PC-9 (cell line): Measurements from ENCODE around the gene CEP170B. TPM values are rescaled to one million over a fixed set of nuclear protein-coding genes. Genes with fewer than 3 reads are reported as not detected.
A peak's percentile ranks its signal among the peaks of the same experiment; 100 is the strongest.

Source experiments
- BruUV-seq: library from RNA; stranded (reverse); fragments of 400-500 nt; replicated peaks from 2 replicates; lab custom pipeline; 2021; lab: Mats Ljungman, UMichigan
- CTCF ChIA-PET: fragments of 300-600 bp; sonication (Branson Sonifier 250); formaldehyde crosslinking; loops from one replicate; lab custom pipeline; 2022; ENCODE audit warnings: antibody characterized with exemption; lab: Charles Lee
- POLR2A ChIA-PET: fragments of 300-600 bp; sonication (Branson Sonifier 250); formaldehyde crosslinking; loops from one replicate; lab custom pipeline; 2022; ENCODE audit warnings: antibody characterized with exemption; ENCODE audit not compliant: unreplicated experiment; lab: Charles Lee
- DNase-seq, 2 experiments: peaks; one replicate each; pipeline versions ENCODE4 v3.0.0 to v3.0.0-alpha.2; 2015 to 2022; ENCODE audit warnings: mixed read lengths in 1 of 2
- H2AFZ ChIP-seq: fragments of 200-600 bp; sonication (generic); 2 replicates; pipeline ENCODE4 v1.8.1; 2017; ENCODE audit warnings: antibody characterized with exemption
- H3F3A ChIP-seq: fragments of 200-600 bp; sonication (generic); 2 replicates; pipeline ENCODE4 v1.8.1; 2017; ENCODE audit warnings: antibody characterized with exemption, mild to moderate bottlenecking, low read depth; ENCODE audit not compliant: insufficient read depth
- H3K27ac ChIP-seq: fragments of 200-600 bp; sonication (generic); 2 replicates; pipeline ENCODE4 v1.6.1; 2016; ENCODE audit warnings: mixed run types
- H3K27me3 ChIP-seq: fragments of 200-600 bp; sonication (generic); 2 replicates; pipeline ENCODE4 v1.6.1; 2016; ENCODE audit warnings: low read depth, mixed run types; ENCODE audit not compliant: insufficient read depth
- H3K36me3 ChIP-seq: fragments of 200-600 bp; sonication (generic); 2 replicates; pipeline ENCODE4 v1.6.1; 2016; ENCODE audit warnings: low read depth, mixed run types
- H3K4me1 ChIP-seq: fragments of 200-600 bp; sonication (generic); replicated peaks from 2 replicates; pipeline ENCODE4 v1.6.1; 2016; ENCODE audit warnings: mixed run types; ENCODE audit not compliant: insufficient read depth
- H3K4me2 ChIP-seq: fragments of 200-600 bp; sonication (generic); 2 replicates; pipeline ENCODE4 v1.6.1; 2017; ENCODE audit warnings: mixed run types
- H3K4me3 ChIP-seq: fragments of 200-600 bp; sonication (generic); 2 replicates; pipeline ENCODE4 v1.6.1; 2016; ENCODE audit warnings: mixed run types
- H3K79me2 ChIP-seq: fragments of 200-600 bp; sonication (generic); 2 replicates; pipeline ENCODE4 v1.6.1; 2017; ENCODE audit warnings: low read depth, mixed run types
- H3K9me2 ChIP-seq: fragments of 200-600 bp; sonication (generic); 2 replicates; pipeline ENCODE4 v1.8.1; 2017; ENCODE audit warnings: mild to moderate bottlenecking; ENCODE audit not compliant: insufficient read depth
- H3K9me3 ChIP-seq: fragments of 200-600 bp; sonication (generic); 2 replicates; pipeline ENCODE4 v1.8.1; 2016; ENCODE audit warnings: low read depth; ENCODE audit not compliant: insufficient read depth
- H4K20me1 ChIP-seq: fragments of 200-600 bp; sonication (generic); 2 replicates; pipeline ENCODE4 v1.8.1; 2017; ENCODE audit not compliant: insufficient read depth
- CTCF ChIP-seq: fragments of 200-600 bp; sonication (generic); conservative IDR thresholded peaks from 2 replicates; pipeline ENCODE4 v1.6.1; 2017; ENCODE audit warnings: mixed run types, antibody characterized with exemption, mild to moderate bottlenecking, moderate library complexity
- EZH2 ChIP-seq: fragments of 200-600 bp; sonication (generic); IDR thresholded peaks from 2 replicates; pipeline ENCODE4 v1.8.0; 2017; ENCODE audit warnings: antibody characterized with exemption, low read depth
- intact Hi-C: fragments of 100-400 bp; cut with micrococcal nuclease; formaldehyde crosslinking; loops from one replicate; pipeline ENCODE4 v1.10.0; 2022; ENCODE audit not compliant: unreplicated experiment
- total RNA-seq: library from RNA; stranded (reverse); gene quantifications from 2 replicates; pipeline ENCODE4 v1.2.3, GENCODE V29; 2021

The CEP170B gene
- total RNA-seq, 1 experiment from 2014 or later: 25.7 TPM

- Histone ChIP-seq H3K4me2 (no peak overlapping the region), H3K4me3 (no peak overlapping the region), H3K27ac (no peak overlapping the region), H3K27me3 (no peaks in the 10 kb centered on the region), H3K9me2 (no peaks in the 10 kb centered on the region), H3K36me3 (no peaks in the 10 kb centered on the region), H3K9me3 (no peaks in the 10 kb centered on the region), H3F3A (peaks cover 4% of the 10 kb centered on the region; the same call in 1 of the 2 replicates), H2AFZ (no peak overlapping the region), H3K4me1 (peaks cover 10% of the 10 kb centered on the region), H3K79me2 (peaks cover 63% of the 10 kb centered on the region), H4K20me1 (peaks cover 64% of the 10 kb centered on the region)
- intact Hi-C loops: no loop called here
- TF ChIP-seq CTCF: 0 out of 2 replicates have a peak, but pooled peaks have one; percentile 16
- no peak for TF ChIP-seq EZH2
- BruUV-seq: no TSS peak
- ChIA-PET CTCF (no interaction called here), POLR2A (no interaction called here)
- no peak for DNase-seq
Observed at GRCh38 chr14:104871145-104871655, 6.1 kb downstream of the CEP170B start.

GRCh38 chr14:104871656-104872468 is 6.8 kb downstream of the CEP170B start:
- TF ChIP-seq EZH2: no peak
- TF ChIP-seq CTCF: no peak
- no peak for DNase-seq
- Histone ChIP-seq H3K27ac (no peak overlapping the region), H2AFZ (no peak overlapping the region), H4K20me1 (peaks cover 58% of the 10 kb centered on the region), H3K4me1 (peaks cover 3% of the 10 kb centered on the region), H3K36me3 (no peaks in the 10 kb centered on the region), H3K4me2 (no peak overlapping the region), H3K9me3 (no peaks in the 10 kb centered on the region), H3F3A (no peaks in the 10 kb centered on the region; the same call in 1 of the 2 replicates), H3K27me3 (no peaks in the 10 kb centered on the region), H3K9me2 (no peaks in the 10 kb centered on the region), H3K4me3 (no peak overlapping the region), H3K79me2 (peaks cover 56% of the 10 kb centered on the region)
- POLR2A ChIA-PET: no interaction called here
- CTCF ChIA-PET: no interaction called here
- BruUV-seq: no TSS peak
- intact Hi-C loops: no loop called here

GRCh38 chr14:104872469-104873341 is 7.6 kb downstream of the CEP170B start:
- peaks cover 48% of the 10 kb centered on the region for H3K79me2 ChIP-seq
- H3K27me3 ChIP-seq: no peaks in the 10 kb centered on the region
- TF ChIP-seq CTCF (no peak), EZH2 (no peak)
- H3F3A ChIP-seq: no peaks in the 10 kb centered on the region; the same call in 1 of the 2 replicates
- H3K36me3 ChIP-seq: no peaks in the 10 kb centered on the region
- intact Hi-C loops: no loop called here
- peaks cover 49% of the 10 kb centered on the region for H4K20me1 ChIP-seq
- H3K4me3 ChIP-seq: no peak overlapping the region
- H3K9me3 ChIP-seq: no peaks in the 10 kb centered on the region
- no peaks in the 10 kb centered on the region for H3K4me1 ChIP-seq
- no peak overlapping the region for H3K4me2 ChIP-seq
- ChIA-PET POLR2A (interaction anchor here (0.6 kb wide), 1 partner anchor 609 kb away, joined by 5 read pairs; no protein-coding TSS in a partner anchor), CTCF (no interaction called here)
- BruUV-seq: no TSS peak
- H3K27ac ChIP-seq: no peak overlapping the region
- DNase-seq: peak in 1 of 2 experiments; percentile 30
- H2AFZ ChIP-seq: no peak overlapping the region
- no peaks in the 10 kb centered on the region for H3K9me2 ChIP-seq
